MCF 10A (cell line): ENCODE results near the gene NCKAP1. TPM values are rescaled to one million over a fixed set of nuclear protein-coding genes. Genes with fewer than 3 reads are reported as not detected.

Experiments
- BruUV-seq: library from RNA; stranded (reverse); fragments of 400-500 nt; replicated peaks from 2 replicates; lab custom pipeline; 2021; lab: Mats Ljungman, UMichigan
- CTCF ChIA-PET: fragments of 300-600 bp; sonication (Branson Sonifier 250); formaldehyde crosslinking; extraction: SDS; loops from one replicate; lab custom pipeline; 2021; ENCODE audit warnings: antibody characterized with exemption, inconsistent platforms; lab: Yijun Ruan, JAX
- POLR2A ChIA-PET: fragments of 300-600, 350-650 bp; sonication (Branson Sonifier 250); formaldehyde crosslinking; extraction: SDS; loops from one replicate; lab custom pipeline; 2020; ENCODE audit warnings: antibody characterized with exemption, inconsistent platforms; lab: Yijun Ruan, JAX
- DNase-seq: peaks from one replicate; pipeline ENCODE4 v3.0.0-alpha.2; 2018; ENCODE audit not compliant: unreplicated experiment
- H3K27ac Mint-ChIP-seq: one replicate; pipeline ENCODE4 v1.8.0; 2022; ENCODE audit warnings: mild to moderate bottlenecking, low read depth, mixed read lengths; ENCODE audit not compliant: unreplicated experiment
- H3K27me3 Mint-ChIP-seq: one replicate; pipeline ENCODE4 v1.8.0; 2022; ENCODE audit warnings: mixed read lengths; ENCODE audit not compliant: insufficient read depth, unreplicated experiment
- H3K36me3 Mint-ChIP-seq: one replicate; pipeline ENCODE4 v1.8.0; 2022; ENCODE audit warnings: mild to moderate bottlenecking, moderate library complexity, mixed read lengths; ENCODE audit not compliant: insufficient read depth, unreplicated experiment
- H3K4me1 Mint-ChIP-seq: one replicate; pipeline ENCODE4 v1.8.0; 2022; ENCODE audit warnings: mixed read lengths; ENCODE audit not compliant: insufficient read depth, unreplicated experiment
- H3K4me3 Mint-ChIP-seq: one replicate; pipeline ENCODE4 v1.8.0; 2022; ENCODE audit warnings: mild to moderate bottlenecking, moderate library complexity, mixed read lengths; ENCODE audit not compliant: unreplicated experiment
- H3K9me3 Mint-ChIP-seq: one replicate; pipeline ENCODE4 v1.8.0; 2022; ENCODE audit warnings: mixed read lengths; ENCODE audit not compliant: unreplicated experiment
- intact Hi-C: fragments of 100-400 bp; cut with micrococcal nuclease; formaldehyde crosslinking; loops from 2 replicates; pipeline ENCODE4 v1.14.1; 2022
- total RNA-seq: library from RNA; stranded (reverse); gene quantifications from 2 replicates; pipeline ENCODE4 v1.2.3, GENCODE V29; 2022
- TF ChIP-seq, protein P1 (sequence below): fragments of 200-600 bp; IDR thresholded peaks from one replicate; pipeline ENCODE4 v1.8.0; 2022; ENCODE audit warnings: antibody characterized with exemption, mild to moderate bottlenecking; ENCODE audit not compliant: unreplicated experiment

The NCKAP1 gene
- total RNA-seq, 1 experiment from 2014 or later = 160 TPM

DNA sequence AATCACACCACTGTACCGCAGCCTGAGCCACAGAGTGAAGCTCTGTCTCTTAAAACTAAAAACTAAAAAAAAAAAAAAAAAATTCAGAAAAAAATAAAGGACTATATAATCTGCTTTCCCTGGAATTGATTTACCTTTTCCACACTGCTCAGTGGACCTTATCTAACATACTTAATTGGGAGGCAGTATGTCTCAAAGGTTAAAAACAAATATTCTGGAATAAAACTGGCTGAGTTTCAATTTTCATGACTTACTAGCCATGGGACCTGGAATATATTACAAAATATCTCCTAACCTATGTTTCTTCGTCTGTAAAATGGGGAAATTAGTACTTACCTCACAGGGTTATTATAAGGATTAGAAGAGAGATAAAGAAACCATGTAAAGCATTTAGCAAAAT is 11.8 kb downstream of the NCKAP1 start:
- DNase-seq = no peak
- Mint-ChIP-seq H3K4me3 (no peak overlapping the region), H3K9me3 (no peaks in the 10 kb centered on the region), H3K27ac (no peak overlapping the region), H3K4me1 (peaks cover 40% of the 10 kb centered on the region), H3K27me3 (no peaks in the 10 kb centered on the region), H3K36me3 (peaks cover 7% of the 10 kb centered on the region)
- intact Hi-C loops = no loop called here
- CTCF ChIA-PET = interaction anchor here (0.6 to 1.3 kb wide), 3 partner anchors 9 to 20 kb away, joined by 4 to 5 read pairs (median 4); no protein-coding TSS in a partner anchor
- TF ChIP-seq, protein P1, sequence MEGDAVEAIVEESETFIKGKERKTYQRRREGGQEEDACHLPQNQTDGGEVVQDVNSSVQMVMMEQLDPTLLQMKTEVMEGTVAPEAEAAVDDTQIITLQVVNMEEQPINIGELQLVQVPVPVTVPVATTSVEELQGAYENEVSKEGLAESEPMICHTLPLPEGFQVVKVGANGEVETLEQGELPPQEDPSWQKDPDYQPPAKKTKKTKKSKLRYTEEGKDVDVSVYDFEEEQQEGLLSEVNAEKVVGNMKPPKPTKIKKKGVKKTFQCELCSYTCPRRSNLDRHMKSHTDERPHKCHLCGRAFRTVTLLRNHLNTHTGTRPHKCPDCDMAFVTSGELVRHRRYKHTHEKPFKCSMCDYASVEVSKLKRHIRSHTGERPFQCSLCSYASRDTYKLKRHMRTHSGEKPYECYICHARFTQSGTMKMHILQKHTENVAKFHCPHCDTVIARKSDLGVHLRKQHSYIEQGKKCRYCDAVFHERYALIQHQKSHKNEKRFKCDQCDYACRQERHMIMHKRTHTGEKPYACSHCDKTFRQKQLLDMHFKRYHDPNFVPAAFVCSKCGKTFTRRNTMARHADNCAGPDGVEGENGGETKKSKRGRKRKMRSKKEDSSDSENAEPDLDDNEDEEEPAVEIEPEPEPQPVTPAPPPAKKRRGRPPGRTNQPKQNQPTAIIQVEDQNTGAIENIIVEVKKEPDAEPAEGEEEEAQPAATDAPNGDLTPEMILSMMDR = no peak
- POLR2A ChIA-PET = interaction anchor here (0.8 to 4.6 kb wide), 6 partner anchors 8 to 98 kb away, joined by 3 to 33 read pairs (median 4); partner anchors contain the start of genes DUSP19, NCKAP1 and NUP35
- BruUV-seq = no TSS peak

DNA sequence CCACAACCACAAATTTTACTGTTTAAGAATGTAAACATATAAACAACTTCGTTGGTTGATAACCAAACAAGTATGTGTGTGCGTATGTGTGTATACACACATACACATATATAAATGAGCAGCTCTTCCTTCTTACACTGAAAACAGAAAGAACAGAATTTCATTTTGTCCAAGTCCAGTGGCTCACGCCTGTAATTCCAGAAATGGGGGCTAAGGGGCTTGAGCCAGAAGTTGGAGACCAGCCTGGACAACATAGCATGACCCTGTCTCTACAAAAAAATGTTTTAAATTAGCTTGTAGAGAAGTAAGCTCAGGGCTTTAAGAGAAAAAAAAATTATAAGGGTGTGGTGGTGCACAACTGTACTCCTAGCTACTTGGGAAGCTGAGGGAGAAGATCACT is 12.3 kb downstream of the NCKAP1 start:
- H3K27me3 Mint-ChIP-seq = no peaks in the 10 kb centered on the region
- BruUV-seq = no TSS peak
- ChIA-PET CTCF (interaction anchor here (0.6 to 1.3 kb wide), 5 partner anchors 8 to 27 kb away, joined by 3 to 5 read pairs (median 4); no protein-coding TSS in a partner anchor), POLR2A (interaction anchor here (1.2 to 4.6 kb wide), 5 partner anchors 10 to 98 kb away, joined by 3 to 33 read pairs (median 4); partner anchors contain the start of genes DUSP19, NCKAP1 and NUP35)
- H3K27ac Mint-ChIP-seq = no peak overlapping the region
- H3K36me3 Mint-ChIP-seq = peaks cover 7% of the 10 kb centered on the region
- H3K4me3 Mint-ChIP-seq = no peak overlapping the region
- H3K4me1 Mint-ChIP-seq = peaks cover 39% of the 10 kb centered on the region
- intact Hi-C loops = no loop called here
- no peaks in the 10 kb centered on the region for H3K9me3 Mint-ChIP-seq
- TF ChIP-seq, protein P1 = no peak
- no peak for DNase-seq

DNA sequence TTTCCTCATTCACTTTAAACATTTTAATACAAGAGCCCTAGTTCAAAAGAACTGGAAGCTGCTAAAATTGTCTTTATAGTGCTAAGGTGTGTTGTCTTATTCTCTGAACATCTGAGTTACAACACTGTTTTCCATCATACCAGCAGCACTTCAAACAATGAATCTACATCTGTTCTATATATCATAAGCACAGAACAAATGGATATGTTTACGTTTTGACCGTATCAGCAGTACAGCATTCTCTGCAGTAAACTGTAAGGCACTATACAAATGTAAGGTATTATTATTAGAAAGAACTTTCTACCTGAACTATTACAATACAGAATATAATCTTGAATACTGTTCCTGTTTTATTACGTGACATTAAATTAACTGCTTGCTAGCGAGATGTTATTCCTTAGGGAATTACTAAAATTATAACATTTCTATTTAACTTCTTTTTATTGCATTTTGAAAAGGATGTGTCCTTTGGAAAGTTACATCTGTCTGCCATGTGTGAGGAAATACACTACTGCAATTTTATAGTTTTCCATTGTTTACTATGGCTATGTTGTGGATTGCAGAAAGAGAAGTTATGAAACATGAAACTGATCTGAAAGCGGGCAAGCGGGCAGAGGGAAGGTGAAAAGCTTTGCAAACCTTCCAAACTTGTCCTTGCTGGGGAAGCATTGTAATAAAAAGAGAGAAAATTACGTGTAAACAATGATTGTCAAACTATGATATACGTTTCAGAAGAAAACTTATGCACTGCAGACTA is 13.7 kb downstream of the NCKAP1 start:
- peaks cover 28% of the 10 kb centered on the region for H3K4me1 Mint-ChIP-seq
- no peaks in the 10 kb centered on the region for H3K27me3 Mint-ChIP-seq
- no peak overlapping the region for H3K27ac Mint-ChIP-seq
- CTCF ChIA-PET = interaction anchor here (0.8 to 1.2 kb wide), 2 partner anchors 10 to 54 kb away, joined by 3 read pairs; partner anchors contain the start of gene DUSP19
- intact Hi-C loops = no loop called here
- H3K9me3 Mint-ChIP-seq = no peaks in the 10 kb centered on the region
- POLR2A ChIA-PET = interaction anchor here (1.4 to 4.6 kb wide), 5 partner anchors 8 to 99 kb away, joined by 3 to 33 read pairs (median 15); partner anchors contain the start of genes DUSP19, NCKAP1 and NUP35
- peak; percentile 48 for DNase-seq
- peaks cover 12% of the 10 kb centered on the region for H3K36me3 Mint-ChIP-seq
- TF ChIP-seq, protein P1 = no peak
- BruUV-seq = no TSS peak
- no peak overlapping the region for H3K4me3 Mint-ChIP-seq

DNA sequence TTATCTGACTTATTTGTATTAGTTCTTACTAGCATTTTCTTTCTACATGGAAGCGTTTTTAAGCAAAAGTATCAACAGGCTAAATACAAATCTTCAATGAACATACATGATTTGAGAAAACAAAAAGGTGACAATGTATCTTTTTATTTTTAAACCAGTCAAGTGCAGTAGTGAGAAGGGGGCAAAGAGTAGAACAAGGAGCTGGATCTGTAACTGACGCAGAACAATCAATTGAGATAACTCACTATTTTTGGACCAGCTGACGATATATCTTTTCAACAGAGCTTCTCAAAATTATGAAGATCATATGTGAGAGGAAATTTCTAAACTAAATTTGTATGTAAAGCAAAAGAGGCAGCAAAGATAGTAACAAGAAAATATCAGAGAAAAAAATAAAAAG is 15.5 kb downstream of the NCKAP1 start:
- intact Hi-C loops = no loop called here
- POLR2A ChIA-PET = interaction anchor here (1.0 to 4.5 kb wide), 3 partner anchors 10 to 56 kb away, joined by 3 to 25 read pairs (median 15); partner anchors contain the start of gene DUSP19

More for the DNA sequence above, 15.5 kb downstream of the NCKAP1 start:
- no TSS peak for BruUV-seq
- peaks cover 21% of the 10 kb centered on the region for H3K36me3 Mint-ChIP-seq
- no peak overlapping the region for H3K4me3 Mint-ChIP-seq
- DNase-seq = no peak
- H3K27me3 Mint-ChIP-seq = no peaks in the 10 kb centered on the region
- TF ChIP-seq, protein P1 = no peak
- peaks cover 24% of the 10 kb centered on the region for H3K4me1 Mint-ChIP-seq
- CTCF ChIA-PET = interaction anchor here (1.0 kb wide), 1 partner anchor 15 kb away, joined by 3 read pairs; the partner anchor contains the start of gene NCKAP1
- H3K9me3 Mint-ChIP-seq = no peaks in the 10 kb centered on the region
- no peak overlapping the region for H3K27ac Mint-ChIP-seq
